NOMO-1 (cell line): ENCODE results near the gene EPHB2.
A peak's percentile ranks its signal among the peaks of the same experiment; 100 is the strongest.
"Not testable (repeated sequence)": the region's sequence is repeated elsewhere in the genome, so short reads cannot be mapped to it uniquely, and the experiment has no call there.

Experiments
- DNase-seq, 2 experiments: peaks; one replicate each; lab custom pipeline; 2025; ENCODE audit not compliant: unreplicated experiment in 2 of 2; lab: John Stamatoyannopoulos, UW

The EPHB2 gene

GRCh38 chr1:22689505-22689904 lies 21.1 kb upstream of the EPHB2 start:
- no peak for DNase-seq

DNA sequence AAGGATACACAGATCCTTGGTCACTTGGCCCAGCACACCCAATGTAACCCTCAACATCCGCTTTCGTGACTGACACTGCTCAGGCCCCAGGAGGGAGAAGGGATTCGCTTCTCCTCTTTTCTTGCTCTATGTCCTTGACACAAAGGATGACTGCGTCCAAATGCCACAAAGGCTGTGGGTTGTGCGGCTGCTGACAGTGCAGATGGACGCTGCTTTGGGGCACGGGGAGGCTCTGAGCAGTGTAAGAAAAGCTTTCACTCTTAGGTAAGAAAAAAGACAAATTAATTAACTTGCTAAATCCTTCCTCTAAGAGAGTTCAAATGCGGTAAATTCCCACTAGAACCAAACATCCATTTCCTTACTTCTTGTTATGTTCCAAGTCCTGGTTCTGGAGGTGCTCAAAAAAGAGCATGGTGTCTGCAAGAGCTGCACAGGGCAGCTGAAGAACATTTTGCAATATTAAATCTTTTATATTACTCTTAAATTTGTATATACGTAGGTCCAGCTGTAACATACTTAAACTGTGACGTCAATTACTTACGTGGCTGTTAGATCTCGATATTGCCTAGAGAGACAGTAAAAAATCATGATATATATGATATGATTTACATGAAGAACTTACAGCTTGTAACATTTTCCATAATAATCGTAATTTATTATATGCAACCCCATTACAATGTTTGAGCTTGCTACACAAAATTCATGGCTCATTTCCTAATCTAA lies 19.4 kb upstream of the EPHB2 start:
- no peak for DNase-seq

DNA sequence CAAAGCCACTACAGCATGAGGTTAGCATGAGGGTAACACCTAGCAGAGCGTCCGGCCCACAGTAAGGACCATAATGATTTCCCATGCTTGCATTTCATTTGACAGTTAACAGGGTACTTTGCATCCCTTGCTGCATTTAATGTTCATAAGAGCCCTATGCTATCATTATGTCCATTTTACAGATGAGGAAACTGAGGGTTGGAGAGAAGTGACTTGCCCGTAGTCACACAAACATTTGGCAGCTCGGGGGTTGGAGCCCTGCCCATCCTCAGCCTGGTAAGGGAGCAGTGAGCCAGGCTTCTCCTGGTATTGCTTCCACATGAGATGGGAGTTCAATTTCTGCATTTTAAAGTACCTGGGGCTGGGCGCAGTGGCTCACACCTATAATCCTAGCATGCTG lies 16.5 kb upstream of the EPHB2 start:
- no peak for DNase-seq

GRCh38 chr1:22696610-22697009 lies 14.0 kb upstream of the EPHB2 start:
- DNase-seq: no peak

GRCh38 chr1:22697980-22698379 lies 12.7 kb upstream of the EPHB2 start:
- no peak for DNase-seq

GRCh38 chr1:22699681-22700520 lies 10.7 kb upstream of the EPHB2 start:
- no peak for DNase-seq

GRCh38 chr1:22702296-22703085 lies 8.1 kb upstream of the EPHB2 start:
- DNase-seq: no peak

- peak; percentile 72 to 80 for DNase-seq
Measured at GRCh38 chr1:22704440-22705067, 6.1 kb upstream of the EPHB2 start.

- DNase-seq: no peak
Measured at GRCh38 chr1:22705586-22705985, 5.1 kb upstream of the EPHB2 start.

DNA sequence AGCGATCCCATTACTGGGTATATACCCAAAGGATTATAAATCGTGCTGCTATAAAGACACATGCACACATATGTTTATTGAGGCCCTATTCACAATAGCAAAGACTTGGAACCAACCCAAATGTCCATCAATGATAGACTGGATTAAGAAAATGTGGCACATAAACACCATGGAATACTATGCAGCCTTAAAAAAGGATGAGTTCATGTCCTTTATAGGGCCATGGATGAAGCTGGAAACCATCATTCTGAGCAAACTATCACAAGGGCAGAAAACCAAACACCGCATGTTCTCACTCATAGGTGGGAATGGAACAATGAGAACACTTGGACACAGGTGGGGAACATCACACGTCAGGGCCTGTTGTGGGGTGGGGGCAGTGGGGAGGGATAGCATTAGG lies 4.5 kb upstream of the EPHB2 start:
- not testable (repeated sequence) for DNase-seq

GRCh38 chr1:22708777-22709176 lies 1.9 kb upstream of the EPHB2 start:
- peak in 1 of 2 experiments; percentile 25 for DNase-seq

DNA sequence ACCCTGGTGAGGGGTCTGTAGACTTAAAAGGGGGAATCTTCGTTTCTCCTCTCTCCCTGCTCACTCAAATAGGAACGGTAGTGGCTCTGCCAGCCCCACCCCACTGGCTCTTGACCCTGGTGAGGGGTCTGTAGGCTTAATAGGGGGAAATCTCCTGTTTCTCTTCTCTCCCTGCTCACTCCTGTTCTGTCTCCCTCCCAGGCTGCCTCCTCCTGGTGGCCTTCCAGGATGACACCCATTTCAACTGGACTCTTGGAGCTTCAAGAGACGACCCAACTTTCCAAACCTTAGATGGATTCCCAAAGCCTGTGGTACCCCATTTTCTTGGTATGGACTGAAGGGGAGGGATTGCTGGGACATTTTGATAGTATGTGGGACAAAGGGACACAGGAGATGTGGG lies 1.4 kb upstream of the EPHB2 start:
- DNase-seq: no peak

DNA sequence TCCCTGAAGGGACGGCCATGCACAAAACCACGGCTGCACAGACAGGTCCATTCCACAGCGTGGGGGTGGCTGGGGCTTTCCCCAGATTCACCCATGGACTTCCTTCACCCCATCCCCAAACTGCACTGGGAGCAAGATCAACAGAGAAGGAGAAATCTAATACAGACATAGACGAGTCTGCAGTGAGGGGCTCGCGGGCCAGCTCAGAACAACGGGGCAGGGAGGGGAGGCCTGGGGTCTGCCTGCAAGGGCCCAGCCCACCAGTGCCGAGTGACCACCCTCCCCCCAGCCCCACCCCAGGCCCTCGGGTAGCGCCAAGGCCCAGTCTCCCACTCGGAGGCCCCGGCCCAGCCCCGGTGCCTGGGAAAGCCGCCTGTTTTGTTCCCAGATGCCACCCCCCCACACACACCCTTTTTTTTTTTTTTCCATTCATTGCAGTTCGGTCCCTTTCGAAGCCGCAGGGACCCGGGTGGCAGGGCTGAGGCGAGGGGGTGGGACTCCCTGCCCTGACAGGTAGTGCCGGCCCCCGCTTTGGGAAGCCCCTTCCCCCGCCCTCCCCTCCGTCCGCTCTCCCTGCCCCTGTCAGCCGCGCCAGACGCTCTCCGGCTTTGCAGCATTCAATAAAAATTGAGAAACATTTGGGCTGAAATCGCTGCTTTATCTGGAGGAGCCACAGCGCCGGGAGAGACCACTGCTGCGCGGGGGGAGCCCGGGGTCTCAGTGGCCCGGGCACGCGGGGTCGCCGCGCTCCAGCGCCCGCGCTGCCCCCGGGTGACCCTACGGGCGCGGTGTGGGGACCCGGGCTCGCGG lies 543 bp upstream of the EPHB2 start:
- peak; percentile 54 to 82 for DNase-seq

DNA sequence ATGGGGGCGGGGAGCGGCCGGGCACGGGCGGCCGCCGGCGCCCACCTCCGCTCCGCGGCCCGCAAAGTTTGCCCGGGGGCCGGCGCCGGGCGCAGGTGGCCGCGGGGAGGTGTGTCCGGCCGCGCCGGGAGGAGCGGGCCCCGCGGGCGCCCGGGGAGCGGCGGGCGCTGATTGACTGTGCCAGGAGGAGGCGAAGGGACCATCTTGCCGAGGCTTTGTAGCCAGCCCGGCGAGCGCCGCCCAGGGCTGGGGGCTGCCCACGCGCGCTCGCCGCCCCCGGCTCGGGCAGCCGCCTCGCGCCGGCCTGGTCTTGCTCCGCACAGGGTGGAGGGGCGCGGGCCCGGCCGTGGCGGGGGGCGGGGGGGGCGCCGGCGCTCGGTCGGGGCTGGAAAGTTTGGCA lies 432 bp downstream of the EPHB2 start:
- DNase-seq: no peak

DNA sequence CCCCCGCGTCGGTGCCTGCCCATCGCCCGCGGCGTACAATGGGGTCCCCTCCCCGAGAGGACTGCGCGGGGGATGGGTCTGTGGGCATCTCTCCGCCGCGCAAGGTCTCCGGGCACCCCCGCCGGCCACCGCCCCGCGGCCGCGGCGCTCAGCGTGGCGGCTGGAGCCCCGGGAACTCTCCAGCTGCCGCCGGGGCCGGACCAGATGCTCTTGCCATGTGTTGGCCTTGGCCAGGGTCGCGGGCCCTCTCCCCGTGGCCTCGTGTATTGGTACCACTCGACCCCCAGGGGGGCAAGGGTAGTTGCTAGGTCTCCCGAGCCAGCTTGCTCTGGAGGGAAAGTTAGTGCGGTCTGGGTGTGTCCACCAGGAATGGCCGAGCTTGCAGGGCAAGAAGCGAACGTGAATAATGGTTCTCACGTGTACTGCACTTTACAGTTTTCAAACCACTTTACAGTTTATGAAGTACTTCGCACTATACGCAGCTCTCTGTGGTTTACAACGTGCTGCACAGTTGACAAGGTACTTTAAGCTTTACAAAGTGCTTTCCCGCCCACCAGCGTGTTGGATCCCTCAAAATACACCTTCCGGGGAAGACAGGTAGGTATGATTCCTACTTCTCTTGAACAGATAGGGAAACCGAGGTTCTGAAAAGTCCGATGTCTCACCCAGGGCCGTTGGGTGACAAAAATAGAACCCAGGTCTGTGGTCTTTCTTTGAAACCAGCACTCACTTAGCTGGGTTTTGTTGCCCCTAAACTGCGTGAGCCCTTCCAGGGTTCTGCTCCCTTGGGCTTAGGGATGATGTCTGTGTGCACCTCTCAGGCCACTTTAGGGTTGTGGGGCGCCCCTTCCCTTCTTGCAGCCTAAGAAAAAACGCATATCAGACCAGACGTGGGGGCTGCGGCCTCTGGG lies 1.2 kb downstream of the EPHB2 start:
- DNase-seq: no peak

DNA sequence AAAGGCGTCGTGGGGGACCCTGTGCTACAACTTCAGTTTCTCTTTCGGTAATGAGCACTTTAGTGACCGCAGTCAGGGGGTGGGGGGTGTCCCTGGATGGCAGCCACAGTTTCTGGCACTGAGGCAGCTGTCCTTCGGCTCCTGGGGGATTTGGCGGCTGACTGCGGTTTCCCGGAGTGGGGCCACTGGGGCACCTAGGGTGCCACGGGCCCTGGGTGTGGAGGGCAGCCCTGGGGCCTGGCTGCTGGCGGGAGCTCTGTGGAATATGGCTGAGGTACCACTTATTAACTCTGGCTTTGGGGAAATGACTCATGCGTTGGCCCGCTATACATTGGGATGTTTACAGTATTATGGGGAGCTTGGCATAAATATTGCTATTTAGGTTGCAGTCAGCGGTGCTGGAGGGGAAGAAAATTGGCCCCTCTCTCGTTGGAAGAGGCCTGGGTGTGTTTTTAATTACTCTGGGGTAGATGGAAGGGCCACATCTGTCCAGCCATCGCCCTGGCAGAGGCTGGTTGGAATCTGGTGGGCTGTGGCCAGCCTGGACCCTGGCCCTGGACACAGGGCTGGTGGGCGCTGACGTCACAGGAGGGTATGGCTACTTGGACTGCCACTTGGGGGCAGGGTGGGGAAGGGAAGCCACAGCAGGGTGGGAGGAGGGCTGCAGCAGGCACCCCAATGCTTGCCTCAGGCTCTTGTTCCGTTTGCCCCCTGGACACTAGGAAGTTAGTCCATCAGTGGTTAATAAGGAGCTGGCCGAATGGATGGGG lies 2.0 kb downstream of the EPHB2 start:
- no peak for DNase-seq

DNA sequence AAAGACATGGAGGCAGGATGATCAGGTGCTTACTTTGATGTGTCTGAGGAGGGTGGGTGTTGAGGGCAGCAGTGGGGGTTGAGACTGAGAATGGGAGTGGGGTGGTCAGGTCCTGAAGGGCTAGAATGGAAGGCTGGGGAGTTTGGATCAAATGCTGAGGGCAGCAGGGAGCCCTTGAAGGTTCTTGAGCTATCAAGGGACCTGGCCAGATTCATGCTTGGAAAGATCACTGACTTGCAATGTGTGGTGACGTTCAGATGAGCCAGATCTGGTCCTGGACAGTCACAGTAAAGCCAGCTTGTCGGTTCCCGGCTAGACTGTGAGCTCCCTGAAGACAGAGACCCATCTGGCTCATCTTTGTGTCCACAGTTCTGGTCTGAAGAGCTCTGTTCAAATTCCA lies 3.8 kb downstream of the EPHB2 start:
- DNase-seq: no peak

DNA sequence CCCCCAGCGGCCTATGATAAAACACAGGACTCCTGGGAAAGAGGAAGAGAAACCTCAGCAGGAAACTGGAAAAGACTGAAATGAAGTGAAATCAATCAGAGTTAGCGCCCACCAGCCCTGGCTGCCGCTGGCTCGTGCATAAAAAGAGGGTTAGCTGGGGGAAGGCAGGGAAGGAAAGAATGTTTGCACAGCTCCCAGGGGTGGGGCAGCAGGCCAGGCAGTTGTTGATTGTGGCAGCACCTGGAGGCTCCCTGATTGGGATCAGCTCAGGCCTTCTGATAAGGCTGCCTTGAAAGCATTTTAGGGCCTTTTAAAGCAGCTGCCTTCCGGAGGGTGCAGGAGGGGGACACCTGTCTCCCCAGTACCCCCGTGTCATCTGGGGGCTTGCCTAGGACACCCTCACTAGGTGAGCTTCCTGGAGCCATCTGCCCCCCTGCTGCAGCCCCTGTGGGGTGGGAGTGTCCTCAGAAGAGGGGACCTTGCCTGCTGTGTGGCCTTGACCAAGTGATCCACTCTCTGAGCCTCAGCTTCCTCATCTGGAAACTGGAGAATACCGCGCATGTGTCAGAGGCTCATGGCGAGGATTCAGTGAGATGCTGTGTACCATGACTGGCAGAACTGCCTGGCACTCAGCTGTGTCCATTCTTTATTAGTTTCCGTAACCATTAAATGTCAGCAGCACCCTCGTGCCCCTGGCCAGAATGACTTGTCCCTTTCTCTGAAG lies 6.6 kb downstream of the EPHB2 start:
- DNase-seq: peak; percentile 29 to 36
